AG09309 (cell line): ENCODE measurements around the gene NCK1.
A peak's percentile ranks its signal among the peaks of the same experiment; 100 is the strongest.
"Not testable (repeated sequence)": the region's sequence is repeated elsewhere in the genome, so short reads cannot be mapped to it uniquely, and the experiment has no call there.

ENCODE experiments used
- DNase-seq: peaks from one replicate; pipeline ENCODE4 v3.0.0-alpha.2; 2010; ENCODE audit warnings: low read depth
- H3K4me3 ChIP-seq: 2 replicates; pipeline ENCODE4 v1.5.1; 2011; ENCODE audit warnings: mild to moderate bottlenecking, low read depth, low read length, moderate library complexity; ENCODE audit not compliant: control insufficient read depth
- TF ChIP-seq, protein P1 (sequence below): IDR thresholded peaks from 2 replicates; pipeline ENCODE4 v1.5.1; 2011; ENCODE audit warnings: mild to moderate bottlenecking, low read depth, low read length, inconsistent platforms; ENCODE audit not compliant: insufficient read depth, control insufficient read depth; ENCODE audit errors: missing control alignments

Gene NCK1

DNA sequence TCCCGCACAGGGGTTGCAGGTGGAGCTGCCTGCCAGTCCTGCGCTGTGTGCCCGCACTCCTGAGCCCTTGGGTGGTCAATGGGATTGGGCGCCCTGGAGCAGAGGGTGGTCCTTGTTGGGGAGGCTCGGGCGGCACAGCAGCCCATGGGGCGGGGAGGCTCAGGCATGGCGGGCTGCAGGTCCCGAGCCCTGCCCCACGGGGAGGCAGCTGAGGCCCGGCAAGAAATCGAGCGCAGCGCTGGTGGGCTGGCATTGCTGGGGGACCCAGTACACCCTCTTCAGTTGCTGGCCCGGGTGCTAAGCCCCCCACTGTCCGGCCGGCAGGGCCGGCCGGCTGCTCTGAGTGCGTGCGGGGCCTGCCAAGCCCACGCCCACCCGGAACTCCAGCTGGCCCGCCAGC lies 27.9 kb downstream of the NCK1 start:
- TF ChIP-seq, protein P1, sequence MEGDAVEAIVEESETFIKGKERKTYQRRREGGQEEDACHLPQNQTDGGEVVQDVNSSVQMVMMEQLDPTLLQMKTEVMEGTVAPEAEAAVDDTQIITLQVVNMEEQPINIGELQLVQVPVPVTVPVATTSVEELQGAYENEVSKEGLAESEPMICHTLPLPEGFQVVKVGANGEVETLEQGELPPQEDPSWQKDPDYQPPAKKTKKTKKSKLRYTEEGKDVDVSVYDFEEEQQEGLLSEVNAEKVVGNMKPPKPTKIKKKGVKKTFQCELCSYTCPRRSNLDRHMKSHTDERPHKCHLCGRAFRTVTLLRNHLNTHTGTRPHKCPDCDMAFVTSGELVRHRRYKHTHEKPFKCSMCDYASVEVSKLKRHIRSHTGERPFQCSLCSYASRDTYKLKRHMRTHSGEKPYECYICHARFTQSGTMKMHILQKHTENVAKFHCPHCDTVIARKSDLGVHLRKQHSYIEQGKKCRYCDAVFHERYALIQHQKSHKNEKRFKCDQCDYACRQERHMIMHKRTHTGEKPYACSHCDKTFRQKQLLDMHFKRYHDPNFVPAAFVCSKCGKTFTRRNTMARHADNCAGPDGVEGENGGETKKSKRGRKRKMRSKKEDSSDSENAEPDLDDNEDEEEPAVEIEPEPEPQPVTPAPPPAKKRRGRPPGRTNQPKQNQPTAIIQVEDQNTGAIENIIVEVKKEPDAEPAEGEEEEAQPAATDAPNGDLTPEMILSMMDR: no peak
- no peak overlapping the region for H3K4me3 ChIP-seq
- no peak for DNase-seq

DNA sequence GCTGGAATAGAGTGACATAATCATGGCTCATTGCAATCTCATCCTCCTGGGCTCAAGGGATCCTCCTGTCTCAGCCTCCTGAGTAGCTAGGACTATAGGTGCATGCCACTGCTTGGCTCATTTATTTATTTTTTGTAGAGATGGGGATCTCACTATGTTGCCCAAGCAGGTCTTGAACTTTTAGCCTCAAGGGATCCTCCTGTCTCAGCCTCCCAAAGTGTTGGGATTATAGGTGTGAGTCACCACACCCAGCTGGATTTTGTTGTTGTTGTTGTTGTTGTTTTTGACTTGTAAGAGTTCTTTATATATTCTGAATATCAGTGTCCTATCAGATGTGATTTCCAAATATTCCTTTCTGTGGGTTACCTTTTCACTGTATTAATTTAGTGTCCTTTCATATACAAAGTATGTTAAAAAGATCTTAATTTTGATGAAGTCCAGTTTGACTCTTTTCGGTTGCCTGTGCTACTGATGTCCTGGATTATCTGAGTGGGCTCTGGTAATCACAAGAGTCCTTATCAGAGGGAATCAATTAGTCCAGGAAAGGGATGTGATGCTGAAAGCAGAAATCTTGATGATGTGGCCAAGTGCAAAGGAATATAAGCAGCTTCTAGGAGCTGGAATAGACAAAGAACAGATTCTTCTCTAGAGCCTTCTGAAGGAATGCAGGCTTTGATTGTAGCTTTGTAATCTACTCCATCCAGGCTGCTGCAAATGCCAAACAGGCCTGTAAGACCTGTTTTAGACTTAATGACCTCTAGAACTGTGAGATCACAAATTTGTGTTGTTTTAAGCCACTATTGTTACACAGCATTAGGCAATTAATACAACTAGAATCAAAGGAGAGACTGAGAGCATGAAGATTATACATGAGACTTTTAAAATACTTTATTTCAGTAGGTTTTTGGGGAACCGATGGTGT lies 30.2 kb downstream of the NCK1 start:
- TF ChIP-seq, protein P1: no peak
- no peak overlapping the region for H3K4me3 ChIP-seq

DNA sequence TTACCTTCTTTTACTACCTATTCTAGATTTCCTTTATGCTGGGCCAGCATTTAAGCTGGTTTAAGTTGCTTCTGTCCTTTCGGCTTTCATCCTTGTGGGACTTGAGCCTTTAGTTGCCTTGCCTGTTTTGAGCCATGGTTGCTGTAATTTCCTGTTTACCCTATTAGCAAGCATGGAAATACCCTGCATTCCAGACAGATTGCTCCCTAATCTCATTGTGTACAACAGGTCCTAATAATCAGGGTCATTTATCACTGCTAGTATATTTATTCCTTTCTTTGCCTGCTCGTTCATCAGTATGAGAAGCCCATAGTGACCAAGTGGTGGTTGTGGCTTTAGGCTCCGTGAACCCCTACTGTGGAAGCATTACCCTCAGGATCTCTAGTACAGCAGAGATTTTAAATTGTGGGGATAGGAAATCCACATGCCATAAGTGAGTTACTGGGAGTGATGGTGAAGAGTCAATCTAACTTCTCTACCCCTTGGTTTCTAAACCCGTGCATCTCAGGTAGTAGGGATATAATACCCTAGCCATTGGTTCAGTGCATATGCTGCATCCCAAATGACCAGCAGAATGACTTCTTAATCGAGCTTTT lies 31.9 kb downstream of the NCK1 start:
- TF ChIP-seq, protein P1: no peak
- DNase-seq: peak; percentile 11
- no peak overlapping the region for H3K4me3 ChIP-seq

More for the DNA sequence above, 30.2 kb downstream of the NCK1 start:
- no peak for DNase-seq

DNA sequence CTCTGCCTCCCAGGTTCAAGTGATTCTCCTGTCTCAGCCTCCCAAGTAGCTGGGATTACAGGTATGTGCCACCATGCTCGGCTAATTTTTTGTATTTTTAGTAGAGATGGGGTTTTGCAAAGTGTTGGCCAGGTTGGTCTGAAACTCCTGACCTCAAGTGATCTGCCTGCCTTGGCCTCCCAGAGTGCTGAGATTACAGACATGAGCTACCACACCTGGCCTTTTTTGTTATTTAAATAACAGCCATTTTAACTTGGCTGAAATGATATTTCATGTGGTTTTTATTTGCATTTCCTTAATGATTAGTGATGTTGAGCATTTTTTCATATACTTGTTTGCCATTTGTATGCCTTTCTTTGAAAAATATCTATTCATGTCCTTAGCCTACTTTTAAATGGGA lies 35.2 kb downstream of the NCK1 start:
- DNase-seq, H3K4me3 ChIP-seq: not testable (repeated sequence)

DNA sequence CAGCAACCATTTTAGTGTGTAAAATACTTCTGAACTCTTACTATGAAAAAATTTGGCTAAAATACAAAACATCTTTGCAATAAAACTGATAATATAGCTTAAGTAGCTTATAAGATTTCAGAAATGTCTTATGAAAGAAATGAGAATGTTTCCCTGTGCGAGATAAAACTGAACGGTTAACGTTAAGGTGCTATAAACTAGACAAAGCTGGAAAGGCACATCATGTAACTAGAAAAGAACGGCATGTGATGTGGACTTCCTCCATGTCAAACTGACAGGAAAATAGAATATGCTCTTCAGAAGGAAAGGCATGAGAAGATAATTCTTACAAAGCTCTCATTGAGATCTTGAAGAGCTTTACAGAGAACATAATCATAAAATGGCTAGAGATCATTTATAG lies 36.5 kb downstream of the NCK1 start:
- TF ChIP-seq, protein P1: no peak

DNA sequence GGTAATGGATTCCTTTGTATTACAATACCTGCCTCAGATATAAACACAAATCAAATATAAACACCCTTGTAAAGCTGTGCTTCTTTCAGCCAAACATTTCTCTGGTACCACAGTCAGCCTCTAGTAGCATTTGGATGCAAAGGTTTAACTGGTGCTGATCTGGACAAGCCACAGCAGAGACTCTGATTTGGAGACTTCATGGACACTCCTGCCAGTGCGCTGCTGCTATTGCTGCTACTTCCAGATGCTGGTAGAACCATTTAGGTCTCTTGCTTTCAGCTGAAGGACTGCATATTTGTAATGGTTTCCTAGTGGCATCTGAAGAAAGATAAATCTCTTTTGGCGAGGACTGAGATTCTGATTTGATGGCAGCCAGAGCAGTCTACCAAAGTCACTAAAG lies 36.9 kb downstream of the NCK1 start:
- H3K4me3 ChIP-seq: no peak overlapping the region
- TF ChIP-seq, protein P1: no peak
- DNase-seq: no peak

More for the DNA sequence above, 36.5 kb downstream of the NCK1 start:
- H3K4me3 ChIP-seq: no peak overlapping the region
- DNase-seq: no peak

DNA sequence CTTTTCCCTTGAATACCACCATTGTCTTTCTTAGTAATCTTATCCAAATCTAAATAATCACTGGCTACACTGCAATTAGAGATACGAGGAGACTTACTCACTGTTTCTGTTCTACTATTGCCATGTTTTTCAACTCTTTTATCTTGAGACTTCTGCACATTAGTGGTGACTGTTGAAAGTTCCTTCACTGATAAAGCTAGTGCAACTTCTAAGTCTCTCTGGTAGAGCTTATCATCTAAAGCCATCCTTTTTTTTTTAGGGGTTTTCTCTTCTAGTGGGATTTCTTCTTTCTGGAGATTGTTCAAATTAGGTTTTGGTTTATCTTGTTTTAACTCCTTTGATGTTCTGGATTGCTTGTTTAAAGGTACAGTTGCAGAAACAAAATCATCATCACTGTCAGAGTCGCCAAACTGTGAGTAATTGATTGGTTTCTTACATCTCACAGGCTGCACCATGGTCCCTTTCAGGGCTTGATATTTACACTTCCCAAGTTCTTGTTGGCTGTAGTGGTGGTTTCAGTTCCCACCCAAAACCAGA lies 37.7 kb downstream of the NCK1 start:
- TF ChIP-seq, protein P1: no peak
- no peak for DNase-seq
- no peak overlapping the region for H3K4me3 ChIP-seq

DNA sequence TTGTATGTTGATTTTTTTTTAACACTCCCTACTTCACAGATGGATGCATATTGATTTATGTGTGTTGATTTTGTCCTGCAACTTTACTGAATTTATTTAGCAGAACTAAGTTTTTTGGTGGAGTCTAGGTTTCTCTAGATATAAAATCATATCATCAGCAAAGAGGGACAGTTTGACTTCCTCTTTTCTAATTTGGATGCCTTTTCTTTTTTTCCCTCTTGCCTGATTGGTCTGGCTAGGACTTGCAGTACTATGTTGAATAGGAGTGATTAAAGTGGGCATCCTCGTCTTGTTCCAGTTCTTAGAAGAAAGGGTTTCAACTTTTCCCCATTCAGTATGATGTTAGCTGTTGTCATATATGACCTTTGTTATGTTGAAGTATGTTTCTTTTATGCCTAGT lies 38.7 kb downstream of the NCK1 start:
- not testable (repeated sequence) for DNase-seq, H3K4me3 ChIP-seq
